GM21367 (cell line): ENCODE measurements around the gene YAP1.

ENCODE experiments used
- ATAC-seq: cut with Tn5 transposase; IDR thresholded peaks from one replicate; pipeline ENCODE4 v1.9.1; 2021; ENCODE audit not compliant: unreplicated experiment

YAP1 gene

DNA sequence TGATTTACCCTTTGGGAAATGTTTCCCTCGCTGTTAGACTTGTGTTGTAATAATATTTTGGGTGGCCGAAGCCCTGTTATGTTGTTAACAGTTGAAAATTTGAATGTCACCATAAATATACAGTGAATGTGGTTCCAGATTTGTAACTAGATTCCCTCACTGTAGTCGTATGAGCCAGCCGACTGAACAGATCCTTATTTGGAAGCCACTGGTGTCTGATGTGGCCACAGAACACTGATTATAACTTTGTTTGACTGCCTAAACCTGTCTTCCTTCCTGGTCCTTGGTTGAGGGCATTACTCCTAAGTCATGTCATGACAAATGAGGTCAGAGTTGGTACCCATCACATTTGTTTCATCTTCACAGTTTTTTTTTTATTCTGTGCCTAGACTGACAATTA, 45.4 kb downstream of the YAP1 start:
- ATAC-seq = no peak

DNA sequence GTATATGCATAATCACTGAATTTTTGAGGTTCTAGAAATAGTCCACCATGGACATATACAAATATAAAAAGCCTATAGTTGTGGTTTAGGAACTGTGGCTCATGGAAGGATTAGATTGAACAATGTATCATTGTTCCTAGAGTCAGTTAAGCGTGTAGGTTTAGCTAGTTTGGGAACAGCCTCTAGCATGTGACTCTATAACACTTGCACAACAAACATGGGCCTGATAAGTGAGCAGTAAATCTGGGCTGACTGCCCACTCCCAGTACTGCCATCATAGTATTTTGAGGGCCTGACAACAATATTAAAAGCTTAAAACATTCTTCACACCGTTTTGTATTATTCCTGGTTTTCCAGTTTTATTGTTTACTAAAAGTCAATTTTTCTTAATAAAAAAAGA, 47.0 kb downstream of the YAP1 start:
- no peak for ATAC-seq

DNA sequence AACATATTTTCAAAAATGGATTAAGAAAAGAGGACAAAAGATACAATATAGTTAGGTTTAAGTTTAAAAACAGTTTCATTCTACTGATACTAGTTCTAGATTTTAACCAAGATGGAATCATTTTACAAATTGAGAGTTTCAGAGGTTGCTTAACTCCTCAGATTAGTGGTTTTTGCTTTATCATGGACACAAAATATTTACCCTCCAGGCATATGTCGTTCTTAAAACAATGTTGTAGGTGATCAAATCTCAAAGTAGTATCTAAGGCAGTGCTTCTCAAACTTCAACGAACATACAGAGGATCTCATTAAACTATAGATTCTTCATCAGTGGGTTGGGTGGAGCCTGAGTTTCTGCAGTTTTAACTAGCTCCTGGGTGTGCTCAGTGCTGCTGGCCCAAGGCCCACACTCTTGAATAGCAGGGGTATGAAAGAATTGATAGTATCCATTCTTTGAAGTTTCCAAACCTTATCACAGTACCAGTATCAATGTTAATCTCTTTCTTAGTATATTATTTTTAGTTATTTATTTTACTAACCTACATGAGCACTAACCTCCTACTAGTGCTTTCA, 48.0 kb downstream of the YAP1 start:
- ATAC-seq = no peak

DNA sequence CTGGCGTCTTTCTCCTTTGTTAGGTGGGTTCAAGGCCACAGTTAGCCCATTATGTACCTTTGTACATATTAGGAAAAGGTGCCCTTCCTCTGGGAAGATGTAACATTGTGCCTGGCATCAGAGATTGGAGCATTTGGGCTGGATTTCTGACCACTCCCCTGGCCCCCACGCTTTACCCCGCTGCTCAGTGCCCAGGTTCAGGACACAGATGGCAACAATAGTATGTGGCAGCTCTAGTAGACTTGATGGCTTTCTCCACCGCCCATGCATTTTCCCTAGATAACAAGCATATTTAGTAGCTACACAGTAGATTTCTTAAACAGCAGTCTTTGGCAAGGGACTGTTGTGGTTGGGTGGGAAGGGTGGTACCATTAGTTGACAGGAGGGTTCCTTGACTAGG, 53.1 kb downstream of the YAP1 start:
- ATAC-seq = no peak

DNA sequence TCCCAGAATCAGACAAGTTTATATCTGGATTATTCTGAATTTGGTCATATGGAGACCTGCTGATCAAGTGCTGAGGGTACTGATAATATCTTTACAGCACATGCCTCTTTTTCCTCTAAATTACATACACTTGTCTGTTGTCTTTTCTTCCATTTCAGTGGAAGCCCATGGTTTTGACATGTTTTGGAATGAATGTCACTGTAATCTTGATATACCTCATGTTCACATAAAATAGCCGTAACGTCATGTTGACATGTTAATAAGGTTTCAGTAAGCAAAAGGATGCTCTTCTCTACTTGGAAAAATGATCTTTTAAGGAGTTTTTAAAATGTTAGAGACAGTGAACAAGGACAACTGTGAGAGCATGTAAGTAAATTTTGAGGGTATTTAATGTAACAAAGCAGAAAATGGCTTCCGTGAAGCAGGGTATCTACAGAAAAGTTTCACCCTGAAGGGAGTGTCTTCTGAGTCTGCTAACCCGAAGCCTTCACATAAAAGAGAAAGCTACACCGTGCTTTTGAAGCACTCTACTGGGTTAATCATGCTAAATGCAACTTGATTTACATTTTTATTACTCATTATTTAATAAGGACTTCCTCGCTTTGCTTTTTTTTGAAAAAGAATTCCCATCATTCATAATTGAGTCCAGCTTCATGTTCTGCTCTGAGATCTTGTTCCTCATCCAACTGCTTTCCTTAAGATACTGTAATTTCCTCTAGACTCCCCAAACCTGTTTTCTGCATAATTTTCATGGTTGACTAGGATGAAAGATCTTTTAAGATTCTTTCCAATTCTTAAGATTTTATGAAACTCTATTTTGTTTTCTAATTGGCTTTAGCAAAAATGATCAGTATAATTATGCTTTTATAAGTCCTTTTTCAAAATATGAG, 56.2 kb downstream of the YAP1 start:
- ATAC-seq = no peak

DNA sequence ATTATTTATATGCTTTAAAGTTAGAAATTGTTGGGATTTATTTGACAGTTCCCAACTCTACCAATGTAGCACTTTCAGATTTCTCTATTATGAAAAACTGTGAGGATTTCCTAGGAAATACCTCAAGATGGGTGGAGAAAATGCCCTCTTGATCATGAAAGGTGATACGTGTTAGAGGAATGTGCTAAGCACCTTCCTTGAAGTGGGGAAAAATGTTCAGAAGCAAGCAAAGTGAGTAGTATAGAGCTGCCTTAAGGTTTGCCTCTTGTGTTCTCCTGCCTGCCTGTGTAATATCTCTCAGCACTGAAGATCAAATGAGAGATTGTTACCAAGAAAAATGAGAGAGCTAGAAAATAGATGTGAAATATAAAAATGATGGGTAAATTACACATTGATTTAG, 58.2 kb downstream of the YAP1 start:
- no peak for ATAC-seq

DNA sequence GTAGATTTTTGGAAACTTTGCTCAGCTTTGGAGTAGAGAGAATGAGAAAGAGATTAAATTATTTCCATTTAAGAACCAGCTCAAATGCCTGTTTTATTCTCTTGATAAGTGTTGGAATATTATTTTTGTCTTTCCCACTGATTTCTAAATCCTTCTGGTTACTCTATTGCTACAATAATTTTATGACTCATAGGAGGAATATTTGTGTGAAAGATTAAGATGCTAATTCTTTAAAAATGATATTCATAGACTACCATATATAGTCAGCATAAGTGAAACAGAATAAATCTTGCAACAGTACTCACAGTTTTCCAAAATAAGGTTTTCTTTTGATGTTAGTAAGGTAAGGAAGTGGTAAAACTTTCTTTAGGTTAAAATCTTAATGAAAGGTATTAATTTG, 60.9 kb downstream of the YAP1 start:
- no peak for ATAC-seq

DNA sequence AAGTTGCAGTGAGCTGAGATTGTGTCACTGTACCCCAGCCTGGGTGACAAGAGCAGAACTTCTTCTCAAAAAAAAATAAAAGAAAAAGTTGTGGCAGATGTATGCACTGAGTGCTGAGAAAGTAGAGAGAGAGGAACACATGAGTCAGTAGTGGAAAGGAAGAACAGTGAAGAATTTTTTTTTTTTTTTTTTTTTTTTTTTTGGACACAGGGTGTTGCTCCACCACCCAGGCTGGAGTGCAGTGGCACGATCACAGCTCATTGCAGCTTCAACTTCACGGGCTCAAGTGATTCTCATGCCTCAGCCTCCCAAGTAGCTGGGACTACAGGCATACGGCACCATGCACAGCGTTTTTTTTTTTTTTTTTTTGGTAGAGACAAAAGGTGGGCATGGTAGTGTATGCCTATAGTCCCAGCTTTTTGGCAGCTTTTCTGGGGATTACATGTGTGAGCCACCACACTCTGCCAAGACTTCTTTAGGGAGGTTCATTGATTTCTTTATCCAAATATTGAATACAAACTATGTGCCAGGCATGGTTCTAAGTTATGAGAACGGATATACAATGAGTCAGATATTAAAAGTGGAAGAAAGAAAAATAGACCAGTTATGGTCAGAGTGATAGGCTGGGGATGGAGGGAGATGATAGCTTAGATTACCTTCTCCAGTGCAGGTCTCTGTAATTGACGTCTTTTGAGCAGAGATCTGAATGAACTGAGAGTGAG, 62.0 kb downstream of the YAP1 start:
- no peak for ATAC-seq

DNA sequence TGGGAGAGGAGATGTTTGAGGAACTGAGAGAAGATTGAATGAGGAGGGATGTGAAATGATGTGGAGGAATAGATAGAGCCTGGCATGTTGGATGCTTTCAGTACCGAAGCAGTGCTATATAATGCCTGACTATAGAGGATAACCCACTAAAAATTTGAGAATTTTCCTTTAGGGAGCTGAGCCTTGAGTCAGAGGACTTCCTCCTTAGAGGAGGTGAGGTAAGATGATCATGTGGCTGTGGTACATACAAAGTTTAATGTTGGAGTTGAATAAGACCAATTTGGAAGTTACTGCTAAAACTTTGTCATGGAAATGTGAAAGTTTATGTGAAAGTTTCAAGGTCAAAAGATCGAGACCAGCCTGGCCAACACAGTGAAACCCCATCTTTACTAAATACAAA, 66.9 kb downstream of the YAP1 start:
- ATAC-seq = no peak

DNA sequence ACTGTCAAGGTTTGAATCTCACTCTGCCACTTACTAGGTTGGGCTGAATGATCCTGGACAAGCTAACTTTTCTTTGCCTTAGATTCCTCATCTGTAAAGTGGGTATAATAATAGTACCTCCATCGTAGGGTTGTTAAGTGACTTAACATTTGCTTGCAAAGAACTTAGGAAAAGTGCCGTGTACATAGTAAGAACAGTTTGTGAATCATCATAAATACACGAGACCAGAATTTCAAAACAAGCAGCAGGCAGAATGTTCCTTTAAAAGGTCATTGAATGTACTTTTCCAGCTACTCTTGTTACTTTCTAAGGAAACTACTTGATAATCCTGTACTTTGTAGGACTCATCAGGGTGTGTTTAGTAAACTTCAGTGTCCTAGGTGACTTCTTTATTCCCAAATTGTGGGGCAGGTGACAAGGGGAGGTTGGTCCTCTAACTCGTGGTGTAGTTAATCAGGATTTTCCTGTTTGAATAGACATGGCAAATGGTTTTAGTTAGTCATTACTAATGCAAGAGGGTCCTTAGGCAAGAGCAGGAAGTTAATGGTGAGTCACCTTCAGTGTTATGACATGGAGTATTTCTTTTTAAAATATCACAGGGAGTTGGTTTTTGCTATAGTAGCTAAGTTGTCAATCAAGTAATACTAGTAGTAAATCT, 67.9 kb downstream of the YAP1 start:
- no peak for ATAC-seq

DNA sequence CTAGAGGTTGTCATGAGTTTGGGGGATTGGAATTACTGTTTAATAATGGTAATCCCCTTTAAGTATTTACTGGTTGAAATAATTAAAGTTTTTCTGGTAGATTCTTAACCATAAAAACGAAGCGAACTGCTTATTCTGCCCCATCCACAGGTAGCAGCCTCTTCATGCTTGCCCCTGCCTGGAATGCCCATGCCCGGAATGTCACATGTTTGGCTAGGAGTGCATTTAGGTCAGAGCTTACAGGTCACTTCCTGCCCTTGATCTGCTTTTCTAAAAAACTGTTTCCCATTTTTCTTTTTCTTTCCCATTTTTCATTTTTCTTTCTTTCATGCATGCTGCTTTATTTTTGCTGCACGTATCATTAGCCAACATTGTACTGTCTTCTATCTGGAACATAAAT, 69.1 kb downstream of the YAP1 start:
- ATAC-seq = no peak

DNA sequence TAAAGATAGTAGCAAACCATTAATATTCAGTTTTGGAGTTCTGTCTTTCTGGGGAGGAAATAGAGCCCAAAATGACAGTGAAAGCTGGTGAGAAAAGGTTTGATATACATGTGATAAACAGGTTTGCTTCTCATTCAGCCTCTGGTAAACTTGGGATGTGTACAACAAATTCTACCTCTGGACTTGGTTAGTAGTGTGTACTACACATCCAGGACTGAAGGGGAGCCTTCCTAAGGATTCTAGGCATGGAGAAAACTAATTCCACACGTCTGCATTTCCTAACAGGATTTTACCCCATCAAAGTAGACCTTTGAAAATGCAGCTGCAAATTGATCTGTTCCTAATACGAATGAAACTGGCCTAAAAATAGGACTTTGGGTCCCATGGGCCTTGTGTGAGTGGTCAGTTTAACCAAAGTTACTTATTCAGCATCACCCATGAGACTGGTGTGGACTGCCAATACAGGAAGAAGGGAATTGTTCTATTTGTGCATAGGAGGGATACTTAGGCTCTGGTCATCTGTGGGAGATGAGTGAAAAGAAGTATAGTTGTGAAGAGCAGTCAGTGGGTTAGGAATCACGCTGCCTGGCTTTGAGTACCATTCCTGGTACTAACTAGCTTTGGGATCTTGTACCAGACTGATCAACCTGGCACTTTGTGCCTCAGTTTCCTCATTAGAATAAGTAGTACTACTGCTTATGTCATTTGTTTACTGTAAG, 74.2 kb downstream of the YAP1 start:
- no peak for ATAC-seq

DNA sequence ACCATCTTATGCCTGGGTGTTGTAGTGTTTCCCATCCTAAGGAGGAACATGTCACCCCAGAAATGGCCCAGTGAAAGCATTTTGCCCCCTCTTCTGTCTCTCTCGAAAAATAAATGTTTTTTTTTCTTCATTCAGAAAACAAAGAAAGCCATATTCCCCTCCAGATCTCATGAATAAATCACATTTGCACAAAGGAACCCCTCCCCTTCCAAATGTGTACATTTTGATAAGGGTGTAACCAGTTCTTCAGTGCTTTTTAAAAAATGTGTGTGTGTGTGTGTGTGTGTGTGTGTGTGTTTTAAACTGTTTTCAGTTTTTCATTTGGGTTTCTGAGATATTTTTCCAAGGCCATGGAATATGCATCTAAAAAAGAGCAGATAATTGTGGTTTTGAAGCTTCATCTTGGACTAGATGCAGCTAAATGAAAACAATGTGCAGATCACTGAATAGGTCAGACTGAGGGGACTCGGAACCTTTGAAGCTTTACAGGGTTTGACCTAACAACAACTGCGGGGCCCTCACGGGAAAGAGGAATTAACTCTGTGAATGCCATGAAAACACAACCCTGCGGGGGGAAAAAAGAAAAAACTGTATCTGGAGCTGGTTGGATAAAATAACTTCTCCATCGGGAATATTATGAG, 76.4 kb downstream of the YAP1 start:
- no peak for ATAC-seq

DNA sequence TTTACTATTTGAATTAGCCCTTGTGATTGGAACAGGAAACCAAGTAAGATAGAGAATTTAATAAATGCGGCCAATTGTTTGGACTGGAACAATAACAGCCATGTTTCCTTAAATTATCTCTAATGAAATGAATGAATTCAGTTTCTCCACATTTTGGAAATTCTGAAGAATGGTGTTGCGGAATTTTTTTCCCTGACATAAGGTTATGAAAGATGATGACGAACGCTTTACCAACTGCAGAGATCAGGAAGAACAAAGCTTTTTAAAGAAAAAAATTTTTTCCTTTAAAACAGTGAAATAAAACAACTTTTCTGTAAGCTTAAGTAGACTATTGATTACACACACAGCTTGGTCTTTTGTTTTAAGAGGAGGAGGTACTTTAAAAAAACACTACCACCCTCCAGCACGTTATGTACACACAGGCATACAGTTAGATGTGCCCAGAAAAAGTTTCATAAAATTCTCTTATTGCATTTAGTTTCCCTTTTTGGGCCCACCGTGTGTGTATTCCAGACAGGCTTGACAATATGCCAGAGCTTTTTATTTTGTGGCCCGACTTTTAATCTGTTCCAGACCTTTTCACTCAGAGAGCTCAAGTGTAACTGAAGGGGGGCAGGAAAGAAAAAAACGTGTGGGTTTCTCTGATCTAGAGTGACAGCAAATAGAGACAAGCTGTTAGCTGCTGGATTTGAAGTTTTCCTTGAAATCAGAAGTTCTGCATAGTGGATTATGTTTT, 77.3 kb downstream of the YAP1 start:
- ATAC-seq = no peak

DNA sequence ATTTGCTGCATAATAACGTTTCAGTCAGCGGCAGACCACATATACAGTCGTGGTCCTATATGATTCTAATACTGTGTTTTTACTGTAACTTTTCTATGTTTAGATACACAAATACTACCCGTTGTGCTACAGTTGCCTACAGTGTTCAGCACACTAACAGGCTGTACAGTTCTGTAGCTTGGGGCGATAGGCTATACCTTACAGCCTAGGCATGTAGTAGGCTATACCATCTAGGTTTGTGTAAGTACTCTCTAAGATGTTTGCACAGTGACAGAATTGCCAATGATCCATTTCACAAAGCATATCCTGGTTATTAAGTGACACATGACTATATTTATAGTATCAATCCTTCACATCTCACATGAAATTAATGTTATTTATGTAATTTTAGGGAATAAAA, 78.2 kb downstream of the YAP1 start:
- ATAC-seq = no peak

DNA sequence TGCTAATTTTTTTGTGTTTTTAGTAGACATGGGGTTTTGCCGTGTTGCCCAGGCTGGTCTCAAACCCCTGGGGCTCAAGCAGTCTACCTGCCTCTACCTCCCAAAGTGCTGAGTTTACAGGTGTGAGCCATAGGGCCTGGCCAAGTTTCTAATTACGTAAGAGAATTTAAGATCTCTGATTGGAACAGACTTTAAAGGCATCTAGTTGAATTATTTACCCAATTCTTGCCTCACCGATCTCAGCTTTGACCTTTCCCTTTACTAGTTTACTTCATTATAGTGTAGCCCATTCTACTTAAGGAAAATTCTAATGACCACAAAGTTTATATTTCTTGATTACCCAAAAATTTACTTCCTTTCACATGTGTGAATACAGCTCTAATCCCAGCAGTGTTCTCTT, 81.6 kb downstream of the YAP1 start:
- ATAC-seq = no peak

DNA sequence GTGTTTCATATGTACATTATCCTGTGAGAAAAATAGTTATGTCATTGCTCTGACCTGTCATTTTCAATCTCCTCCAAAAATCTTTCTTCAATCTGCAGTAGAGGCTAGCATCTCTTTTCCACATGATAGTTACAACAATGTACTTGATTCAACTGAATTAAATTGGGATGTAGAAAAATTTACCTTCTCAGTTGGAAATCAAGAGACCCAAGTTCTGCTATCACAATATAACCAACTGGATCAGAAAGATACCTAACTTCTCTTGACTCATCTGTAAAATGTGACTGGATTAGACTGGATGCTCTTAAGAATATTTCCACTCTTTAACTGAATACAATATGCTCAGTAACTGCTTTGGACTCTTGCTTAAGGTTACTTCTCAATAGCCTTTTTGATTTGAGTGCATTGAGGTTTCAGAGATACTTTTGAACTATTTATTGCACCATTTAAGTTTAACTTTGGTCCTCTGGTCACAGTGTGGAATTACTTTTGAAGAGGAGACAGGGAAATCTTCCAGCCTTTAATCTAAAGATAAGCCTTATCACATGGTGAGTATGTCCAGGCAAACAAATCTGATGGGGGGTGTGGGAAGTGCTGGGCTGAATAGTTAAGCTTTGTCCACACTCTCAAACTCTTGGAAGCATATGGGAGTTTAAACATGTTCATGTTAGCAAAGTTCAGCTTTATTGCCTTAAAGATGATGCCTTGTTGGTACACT, 82.3 kb downstream of the YAP1 start:
- ATAC-seq = no peak

DNA sequence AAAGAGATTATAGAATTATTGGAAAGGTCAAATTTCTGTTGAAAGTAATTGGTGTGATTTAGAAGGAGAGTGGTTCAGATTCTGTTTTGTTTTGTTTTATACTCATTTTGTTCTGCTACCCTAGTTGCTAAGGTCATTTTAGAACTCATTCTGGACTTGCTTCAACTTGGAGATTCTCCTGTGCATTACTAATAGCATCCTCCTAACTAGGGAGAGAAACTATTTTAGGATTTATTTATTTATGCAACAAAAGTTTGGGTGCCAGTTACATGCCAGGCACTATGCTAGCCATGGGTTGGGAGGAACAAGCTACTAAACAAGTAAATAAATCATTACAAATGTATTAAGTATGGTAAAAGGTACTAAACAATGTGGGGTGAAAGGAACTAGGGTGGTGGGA, 84.0 kb downstream of the YAP1 start:
- no peak for ATAC-seq

DNA sequence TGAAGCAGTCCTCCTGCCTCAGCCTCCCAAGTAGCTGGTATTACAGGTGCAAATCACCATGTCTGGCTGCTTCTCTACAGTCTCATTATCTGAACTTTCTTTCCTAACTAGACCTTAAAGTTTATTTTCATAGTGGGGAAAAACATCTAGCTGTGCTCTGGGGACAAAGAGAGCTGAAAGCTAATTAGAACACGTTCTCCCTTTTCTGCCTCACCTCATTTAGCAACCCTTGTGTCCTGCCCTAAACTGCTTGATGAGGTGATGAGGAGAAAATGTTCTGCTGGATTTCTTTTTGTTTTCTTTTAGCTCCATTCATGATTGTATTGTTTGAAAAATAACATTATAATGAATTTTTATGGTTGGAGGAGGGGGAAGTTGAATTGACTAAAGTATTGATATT, 84.7 kb downstream of the YAP1 start:
- ATAC-seq = no peak
